Adrenal gland (tissue), 5 donors: ENCODE data around the gene TLK1.

Source experiments
- POLR2A ChIP-seq, 2 donors: fragments of 450-650 bp; IDR thresholded peaks; one replicate each; pipeline ENCODE4 v1.6.1; 2017; ENCODE audit warnings: antibody characterized with exemption in 2 of 2, mild to moderate bottlenecking in 2 of 2, moderate library complexity in 1 of 2
- TF ChIP-seq, protein P1 (sequence below), 6 experiments: fragments of 450-650 bp in 4 of 6; fragments of 200-600 bp in 2 of 6; sonication (generic) in 1 of 6; IDR thresholded peaks; 1 replicate in 5 of 6; 2 replicates in 1 of 6; pipeline versions ENCODE4 v1.5.1 to v1.8.0; 2016 to 2021; ENCODE audit warnings: antibody characterized with exemption in 6 of 6, mild to moderate bottlenecking in 2 of 6, moderate library complexity in 1 of 6
- donor health status: DM: no; HTN: no; CAD: no.

DNA sequence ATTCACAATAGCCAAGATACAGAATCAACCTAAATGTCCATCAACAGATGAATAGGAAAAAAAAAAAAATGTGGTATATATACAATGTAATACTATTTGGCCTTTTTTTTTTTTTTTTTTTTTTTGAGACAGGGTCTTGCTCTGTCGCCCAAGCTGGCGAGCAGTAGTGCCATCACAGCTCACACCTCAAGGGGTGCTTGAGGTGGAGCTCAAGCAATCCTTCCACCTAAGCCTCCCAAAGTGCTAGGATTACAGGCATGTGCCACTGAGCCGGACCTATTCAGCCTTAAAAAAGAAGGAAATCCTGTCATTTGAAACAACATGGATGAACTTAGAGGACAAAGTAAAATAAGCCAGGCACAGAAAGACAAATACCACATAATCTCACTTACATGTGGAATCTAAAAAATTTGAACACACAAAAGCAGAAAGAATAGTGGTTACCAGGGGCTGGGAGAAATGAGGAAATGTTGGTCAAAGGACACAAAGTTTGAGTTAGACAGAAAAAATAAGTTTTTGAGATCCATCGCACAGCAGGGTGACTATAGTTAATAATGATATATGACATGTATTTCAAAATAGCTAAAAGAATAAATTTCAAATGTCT, 26.0 kb downstream of the TLK1 start:
- TF ChIP-seq, protein P1, sequence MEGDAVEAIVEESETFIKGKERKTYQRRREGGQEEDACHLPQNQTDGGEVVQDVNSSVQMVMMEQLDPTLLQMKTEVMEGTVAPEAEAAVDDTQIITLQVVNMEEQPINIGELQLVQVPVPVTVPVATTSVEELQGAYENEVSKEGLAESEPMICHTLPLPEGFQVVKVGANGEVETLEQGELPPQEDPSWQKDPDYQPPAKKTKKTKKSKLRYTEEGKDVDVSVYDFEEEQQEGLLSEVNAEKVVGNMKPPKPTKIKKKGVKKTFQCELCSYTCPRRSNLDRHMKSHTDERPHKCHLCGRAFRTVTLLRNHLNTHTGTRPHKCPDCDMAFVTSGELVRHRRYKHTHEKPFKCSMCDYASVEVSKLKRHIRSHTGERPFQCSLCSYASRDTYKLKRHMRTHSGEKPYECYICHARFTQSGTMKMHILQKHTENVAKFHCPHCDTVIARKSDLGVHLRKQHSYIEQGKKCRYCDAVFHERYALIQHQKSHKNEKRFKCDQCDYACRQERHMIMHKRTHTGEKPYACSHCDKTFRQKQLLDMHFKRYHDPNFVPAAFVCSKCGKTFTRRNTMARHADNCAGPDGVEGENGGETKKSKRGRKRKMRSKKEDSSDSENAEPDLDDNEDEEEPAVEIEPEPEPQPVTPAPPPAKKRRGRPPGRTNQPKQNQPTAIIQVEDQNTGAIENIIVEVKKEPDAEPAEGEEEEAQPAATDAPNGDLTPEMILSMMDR (IDR thresholded peaks at IDR 0.05) = no peak
- TF ChIP-seq POLR2A (IDR thresholded peaks at IDR 0.05) = no peak
